ENCODE results near the gene NF1. TPM values are rescaled to one million over a fixed set of nuclear protein-coding genes. Genes with fewer than 3 reads are reported as not detected.
"Not testable (repeated sequence)": the region's sequence is repeated elsewhere in the genome, so short reads cannot be mapped to it uniquely, and the experiment has no call there.

NF1 gene
- total RNA-seq = 10 to 100 TPM; 42.2 to 60.8 (median 46.7) TPM
- polyA plus RNA-seq = 7.2 TPM
- long read RNA-seq, donor 1, partial matches to known transcripts = 5 of 18 reads
- long read RNA-seq, donor 1, other reads (novel, unspliced or antisense) = 13 of 18 reads
- long read RNA-seq, donor 2, partial matches to known transcripts = 0 of 1 reads
- long read RNA-seq, donor 2, other reads (novel, unspliced or antisense) = 1 of 1 reads
- long read RNA-seq, donor 3, partial matches to known transcripts = 10 of 25 reads
- long read RNA-seq, donor 3, other reads (novel, unspliced or antisense) = 14 of 25 reads
- long read RNA-seq, donor 4 = 0 reads

- intact Hi-C loops (cut with DNase I) = no loop called here
Observed at GRCh38 chr17:31094600-31095235, at the start of gene NF1. Gene NF1, plus strand, starts transcription at chr17:31094977. Its CDS starts 333 bp downstream, at chr17:31095310.

GRCh38 chr17:31046856-31047425, 47.8 kb upstream of the NF1 start:
- intact Hi-C loops (cut with DNase I); H3K4me1 ChIP-seq (ENCODE audit: control insufficient read depth, insufficient read depth, low read length); DNase-seq; ATAC-seq; H3K4me3 ChIP-seq (ENCODE audit: low read length); H3K9me3 ChIP-seq (ENCODE audit: control insufficient read depth, low read length); H3K27me3 ChIP-seq (ENCODE audit: control insufficient read depth, insufficient read depth); H3K27ac ChIP-seq (ENCODE audit: low read length): not testable (repeated sequence)
- WGBS = 97% methylated on average over 6 of the region's 7 CpGs

More at GRCh38 chr17:31094600-31095235, at the start of gene NF1:
- H3K27me3 ChIP-seq (ENCODE audit: control insufficient read depth, insufficient read depth) = no peaks in the 10 kb centered on the region
- H3K4me3 ChIP-seq (ENCODE audit: low read length) = peak within 1 kb of the TSS; percentile 98
- H3K9me3 ChIP-seq (ENCODE audit: control insufficient read depth, low read length) = no peaks in the 10 kb centered on the region
- DNase-seq (peak; percentile 97 to 99 (median 98)), ATAC-seq (peak; percentile 97 to 98)
- H3K27ac ChIP-seq (ENCODE audit: low read length) = peak within 1 kb of the TSS; percentile 87
- WGBS = under 1% methylated on average over 45 of the region's 45 CpGs
- H3K4me1 ChIP-seq (ENCODE audit: control insufficient read depth, insufficient read depth, low read length) = peaks cover 2% of the 10 kb centered on the region

GRCh38 chr17:31048142-31048541, 46.6 kb upstream of the NF1 start:
- Histone ChIP-seq H3K27ac (ENCODE audit: low read length) (no peak overlapping the region), H3K27me3 (ENCODE audit: control insufficient read depth, insufficient read depth) (no peaks in the 10 kb centered on the region), H3K4me3 (ENCODE audit: low read length) (no peak overlapping the region), H3K4me1 (ENCODE audit: control insufficient read depth, insufficient read depth, low read length) (peaks cover 3% of the 10 kb centered on the region), H3K9me3 (ENCODE audit: control insufficient read depth, low read length) (no peaks in the 10 kb centered on the region)
- intact Hi-C loops (cut with DNase I) = no loop called here
- ATAC-seq = no peak
- no peak for DNase-seq

GRCh38 chr17:31048780-31049179, 46.0 kb upstream of the NF1 start:
- H3K27me3 ChIP-seq (ENCODE audit: control insufficient read depth, insufficient read depth) = no peaks in the 10 kb centered on the region
- peaks cover 3% of the 10 kb centered on the region for H3K4me1 ChIP-seq (ENCODE audit: control insufficient read depth, insufficient read depth, low read length)
- intact Hi-C loops (cut with DNase I) = no loop called here
- H3K27ac ChIP-seq (ENCODE audit: low read length) = no peak overlapping the region
- H3K9me3 ChIP-seq (ENCODE audit: control insufficient read depth, low read length) = no peaks in the 10 kb centered on the region
- H3K4me3 ChIP-seq (ENCODE audit: low read length) = no peak overlapping the region
- ATAC-seq (no peak), DNase-seq (no peak)

GRCh38 chr17:31050948-31051347, 43.8 kb upstream of the NF1 start:
- H3K27me3 ChIP-seq (ENCODE audit: control insufficient read depth, insufficient read depth) = no peaks in the 10 kb centered on the region
- no peak overlapping the region for H3K27ac ChIP-seq (ENCODE audit: low read length)
- WGBS = 97% methylated on average over 9 of the region's 9 CpGs
- H3K4me3 ChIP-seq (ENCODE audit: low read length) = no peak overlapping the region
- DNase-seq = no peak
- no peak for ATAC-seq
- intact Hi-C loops (cut with DNase I) = no loop called here
- peaks cover 3% of the 10 kb centered on the region for H3K4me1 ChIP-seq (ENCODE audit: control insufficient read depth, insufficient read depth, low read length)
- H3K9me3 ChIP-seq (ENCODE audit: control insufficient read depth, low read length) = no peaks in the 10 kb centered on the region

- Histone ChIP-seq H3K4me1 (ENCODE audit: control insufficient read depth, insufficient read depth, low read length) (peaks cover 3% of the 10 kb centered on the region), H3K27me3 (ENCODE audit: control insufficient read depth, insufficient read depth) (no peaks in the 10 kb centered on the region), H3K9me3 (ENCODE audit: control insufficient read depth, low read length) (no peaks in the 10 kb centered on the region), H3K27ac (ENCODE audit: low read length) (no peak overlapping the region), H3K4me3 (ENCODE audit: low read length) (no peak overlapping the region)
- intact Hi-C loops (cut with DNase I) = no loop called here
- 79% methylated on average over 2 of the region's 2 CpGs for WGBS
- ATAC-seq = no peak
- DNase-seq = no peak
Observed at GRCh38 chr17:31051506-31051905, 43.3 kb upstream of the NF1 start.

GRCh38 chr17:31052187-31052889, 42.4 kb upstream of the NF1 start:
- Histone ChIP-seq H3K4me1 (ENCODE audit: control insufficient read depth, insufficient read depth, low read length) (peaks cover 3% of the 10 kb centered on the region), H3K27ac (ENCODE audit: low read length) (no peak overlapping the region), H3K4me3 (ENCODE audit: low read length) (no peak overlapping the region), H3K27me3 (ENCODE audit: control insufficient read depth, insufficient read depth) (no peaks in the 10 kb centered on the region), H3K9me3 (ENCODE audit: control insufficient read depth, low read length) (no peaks in the 10 kb centered on the region)
- ATAC-seq (peak; percentile 93 to 94), DNase-seq (peak; percentile 74 to 86 (median 83))
- intact Hi-C loops (cut with DNase I) = no loop called here
- WGBS = 55% methylated on average over 9 of the region's 9 CpGs

GRCh38 chr17:31053071-31053470, 41.7 kb upstream of the NF1 start:
- 83% methylated on average over 4 of the region's 4 CpGs for WGBS
- Histone ChIP-seq H3K4me1 (ENCODE audit: control insufficient read depth, insufficient read depth, low read length) (peaks cover 3% of the 10 kb centered on the region), H3K27me3 (ENCODE audit: control insufficient read depth, insufficient read depth) (no peaks in the 10 kb centered on the region), H3K4me3 (ENCODE audit: low read length) (no peak overlapping the region), H3K9me3 (ENCODE audit: control insufficient read depth, low read length) (no peaks in the 10 kb centered on the region), H3K27ac (ENCODE audit: low read length) (no peak overlapping the region)
- intact Hi-C loops (cut with DNase I) = no loop called here
- DNase-seq (no peak), ATAC-seq (no peak)

GRCh38 chr17:31054761-31055160, 40.0 kb upstream of the NF1 start:
- no peak overlapping the region for H3K4me3 ChIP-seq (ENCODE audit: low read length)
- H3K27me3 ChIP-seq (ENCODE audit: control insufficient read depth, insufficient read depth) = no peaks in the 10 kb centered on the region
- ATAC-seq (no peak), DNase-seq (no peak)
- no peak overlapping the region for H3K27ac ChIP-seq (ENCODE audit: low read length)
- peaks cover 3% of the 10 kb centered on the region for H3K4me1 ChIP-seq (ENCODE audit: control insufficient read depth, insufficient read depth, low read length)
- WGBS = 90% methylated on average over 3 of the region's 3 CpGs
- intact Hi-C loops (cut with DNase I) = no loop called here
- no peaks in the 10 kb centered on the region for H3K9me3 ChIP-seq (ENCODE audit: control insufficient read depth, low read length)

- ATAC-seq (no peak), DNase-seq (no peak)
- no peak overlapping the region for H3K4me3 ChIP-seq (ENCODE audit: low read length)
- no peaks in the 10 kb centered on the region for H3K9me3 ChIP-seq (ENCODE audit: control insufficient read depth, low read length)
- intact Hi-C loops (cut with DNase I) = no loop called here
- WGBS = 82% methylated on average over 2 of the region's 2 CpGs
- no peaks in the 10 kb centered on the region for H3K27me3 ChIP-seq (ENCODE audit: control insufficient read depth, insufficient read depth)
- H3K27ac ChIP-seq (ENCODE audit: low read length) = no peak overlapping the region
- no peaks in the 10 kb centered on the region for H3K4me1 ChIP-seq (ENCODE audit: control insufficient read depth, insufficient read depth, low read length)
Observed at GRCh38 chr17:31058976-31059375, 35.8 kb upstream of the NF1 start.

Measured in right cardiac atrium (tissue), 5 donors.